Stimulated activated CD4-positive, alpha-beta T cell treated with anti-CD3 and anti-CD28 coated beads, Interleukin-4, amount 100 ng/mL, for 1 hour (primary cell): Measurements from ENCODE around the gene SMS.

ENCODE experiments used
- DNase-seq: peaks from one replicate; pipeline ENCODE4 v3.0.0-alpha.2; 2020

SMS gene

GRCh38 chrX:22041907-22042530, 101.5 kb downstream of the SMS start:
- no peak for DNase-seq

DNA sequence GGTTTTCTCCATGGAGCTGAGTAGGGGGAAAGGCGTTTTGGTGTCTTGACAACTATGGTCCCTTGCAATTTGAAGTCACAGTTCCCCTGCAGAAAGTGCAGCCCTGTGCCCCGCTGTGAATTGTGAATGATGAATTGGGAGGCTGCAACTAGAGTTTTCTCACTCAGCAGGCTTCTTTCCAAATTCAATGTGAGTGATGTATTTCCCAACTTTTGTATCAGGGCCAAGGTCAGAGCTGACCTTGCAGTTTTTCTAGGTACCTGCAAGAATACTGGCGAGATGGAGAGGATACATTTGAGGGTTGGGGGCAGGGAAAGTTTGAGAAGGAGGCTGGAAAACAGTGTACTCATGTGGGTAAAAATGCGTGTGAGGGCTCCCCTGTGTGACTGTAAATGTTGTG, 103.4 kb downstream of the SMS start:
- DNase-seq = no peak
